BE2C (cell line): ENCODE data around the gene CD36.

Source experiments
- DNase-seq: peaks from one replicate; pipeline ENCODE4 v3.0.0-alpha.2; 2020
- H3K27me3 ChIP-seq: fragments of 250-450 bp; sonication (Bioruptor Pico); 2 replicates; pipeline ENCODE4 v1.5.1; 2020; ENCODE audit warnings: mild to moderate bottlenecking
- H3K36me3 ChIP-seq: fragments of 250-450 bp; sonication (Bioruptor Pico); 2 replicates; pipeline ENCODE4 v1.5.1; 2020; ENCODE audit warnings: mild to moderate bottlenecking
- H3K4me1 ChIP-seq: fragments of 250-450 bp; sonication (Bioruptor Pico); 2 replicates; pipeline ENCODE4 v1.5.1; 2020
- H3K4me3 ChIP-seq: 2 replicates; pipeline ENCODE4 v1.5.1; 2011; ENCODE audit warnings: low read depth, low read length
- H3K9me3 ChIP-seq: fragments of 250-450 bp; sonication (Bioruptor Pico); 2 replicates; pipeline ENCODE4 v1.5.1; 2020
- CTCF ChIP-seq: IDR thresholded peaks from 2 replicates; pipeline ENCODE4 v1.5.1; 2012; ENCODE audit warnings: mild to moderate bottlenecking, low read depth, low read length

Gene CD36

GRCh38 chr7:80647436-80647835 is 9.0 kb downstream of the CD36 start:
- DNase-seq: no peak
- no peaks in the 10 kb centered on the region for H3K36me3 ChIP-seq
- no peak overlapping the region for H3K4me3 ChIP-seq
- H3K4me1 ChIP-seq: peaks cover 11% of the 10 kb centered on the region
- H3K27me3 ChIP-seq: no peaks in the 10 kb centered on the region
- TF ChIP-seq CTCF: no peak
- no peaks in the 10 kb centered on the region for H3K9me3 ChIP-seq

- no peak for TF ChIP-seq CTCF
- H3K36me3 ChIP-seq: no peaks in the 10 kb centered on the region
- peaks cover 11% of the 10 kb centered on the region for H3K4me1 ChIP-seq
- no peak for DNase-seq
- H3K27me3 ChIP-seq: no peaks in the 10 kb centered on the region
- no peaks in the 10 kb centered on the region for H3K9me3 ChIP-seq
- no peak overlapping the region for H3K4me3 ChIP-seq
Observed at GRCh38 chr7:80648031-80648600, 9.7 kb downstream of the CD36 start.

- no peaks in the 10 kb centered on the region for H3K9me3 ChIP-seq
- H3K4me3 ChIP-seq: no peak overlapping the region
- peaks cover 7% of the 10 kb centered on the region for H3K4me1 ChIP-seq
- DNase-seq: no peak
- TF ChIP-seq CTCF: no peak
- H3K36me3 ChIP-seq: no peaks in the 10 kb centered on the region
- H3K27me3 ChIP-seq: no peaks in the 10 kb centered on the region
Observed at GRCh38 chr7:80649011-80649410, 10.6 kb downstream of the CD36 start.

GRCh38 chr7:80650030-80650429 is 11.6 kb downstream of the CD36 start:
- peaks cover 4% of the 10 kb centered on the region; the same call in 1 of the 2 replicates for H3K4me1 ChIP-seq
- H3K27me3 ChIP-seq: no peaks in the 10 kb centered on the region
- no peaks in the 10 kb centered on the region for H3K9me3 ChIP-seq
- no peak for DNase-seq
- no peaks in the 10 kb centered on the region for H3K36me3 ChIP-seq
- no peak for TF ChIP-seq CTCF
- no peak overlapping the region for H3K4me3 ChIP-seq

- DNase-seq: no peak
- Histone ChIP-seq H3K27me3 (no peaks in the 10 kb centered on the region), H3K9me3 (no peaks in the 10 kb centered on the region), H3K4me3 (no peak overlapping the region), H3K36me3 (no peaks in the 10 kb centered on the region), H3K4me1 (no peaks in the 10 kb centered on the region)
- no peak for TF ChIP-seq CTCF
Observed at GRCh38 chr7:80651471-80651870, 13.0 kb downstream of the CD36 start.

- H3K9me3 ChIP-seq: no peaks in the 10 kb centered on the region
- H3K36me3 ChIP-seq: no peaks in the 10 kb centered on the region
- no peak for DNase-seq
- no peaks in the 10 kb centered on the region for H3K27me3 ChIP-seq
- no peak overlapping the region for H3K4me3 ChIP-seq
- no peaks in the 10 kb centered on the region for H3K4me1 ChIP-seq
- TF ChIP-seq CTCF: no peak
Observed at GRCh38 chr7:80653244-80653643, 14.8 kb downstream of the CD36 start.
